H1 (cell line): ENCODE results near the gene COL11A2. TPM values are rescaled to one million over a fixed set of nuclear protein-coding genes. Genes with fewer than 3 reads are reported as not detected.

ENCODE experiments used
- BCL11A ChIP-seq, 2 experiments: IDR thresholded peaks; one replicate each; pipeline ENCODE4 v1.6.1; 2011; ENCODE audit warnings: low read depth in 2 of 2, low read length in 2 of 2, mild to moderate bottlenecking in 2 of 2
- CBX5 ChIP-seq: fragments of 300-800, 300-1000 bp; sonication (generic); IDR thresholded peaks from 2 replicates; pipeline ENCODE4 v1.7.1; 2016; ENCODE audit warnings: antibody characterized with exemption, low read length, low read depth
- CHD2 ChIP-seq: IDR thresholded peaks from 2 replicates; pipeline ENCODE4 v1.6.1; 2012; ENCODE audit warnings: low read length, improper control_type of control experiment
- CTBP2 ChIP-seq: IDR thresholded peaks from 2 replicates; pipeline ENCODE4 v1.7.0; 2011; ENCODE audit warnings: borderline replicate concordance, mild to moderate bottlenecking, moderate library complexity, mixed read lengths, low read length; ENCODE audit not compliant: insufficient read depth, insufficient read length
- EP300 ChIP-seq, 2 experiments: IDR thresholded peaks; 1 replicate in 1 of 2; 2 replicates in 1 of 2; pipeline ENCODE4 v1.6.1; 2011 to 2012; ENCODE audit warnings: low read depth in 2 of 2, low read length in 2 of 2, mild to moderate bottlenecking in 2 of 2, borderline replicate concordance in 1 of 2, inconsistent platforms in 1 of 2, moderate library complexity in 1 of 2
- EZH2 ChIP-seq: fragments of 200-600 bp; sonication (generic); IDR thresholded peaks from 2 replicates; pipeline ENCODE4 v1.7.1; 2012; ENCODE audit warnings: low read depth, mild to moderate bottlenecking, moderate library complexity, low read length, inconsistent platforms; ENCODE audit not compliant: severe bottlenecking
- GTF2F1 ChIP-seq: IDR thresholded peaks from 2 replicates; pipeline ENCODE4 v1.6.1; 2012; ENCODE audit warnings: low read depth, low read length, improper control_type of control experiment, borderline replicate concordance
- KDM5A ChIP-seq: fragments of 200-600 bp; IDR thresholded peaks from 2 replicates; pipeline ENCODE4 v1.7.1; 2012; ENCODE audit warnings: mild to moderate bottlenecking, low read length, inconsistent platforms, mixed read lengths
- PHF8 ChIP-seq: fragments of 200-600 bp; sonication (generic); conservative IDR thresholded peaks from 2 replicates; pipeline ENCODE4 v1.7.1; 2012; ENCODE audit warnings: low read depth, mild to moderate bottlenecking, inconsistent platforms, low read length, moderate library complexity
- POLR2A ChIP-seq, 2 experiments: IDR thresholded peaks; 1 replicate in 1 of 2; 2 replicates in 1 of 2; pipeline ENCODE4 v1.6.1; 2011; ENCODE audit warnings: low read depth in 2 of 2, low read length in 2 of 2, mild to moderate bottlenecking in 2 of 2; ENCODE audit errors: control extremely low read depth in 1 of 2
- POLR2AphosphoS5 ChIP-seq: IDR thresholded peaks from 2 replicates; pipeline ENCODE4 v1.6.1; 2011; ENCODE audit warnings: low read depth, low read length
- RFX5 ChIP-seq: IDR thresholded peaks from 2 replicates; pipeline ENCODE4 v1.6.1; 2011; ENCODE audit warnings: low read depth, low read length, improper control_type of control experiment, borderline replicate concordance
- RNF2 ChIP-seq: fragments of 200-900, 300-1000 bp; sonication (generic); IDR thresholded peaks from 2 replicates; pipeline ENCODE4 v1.7.1; 2016; ENCODE audit warnings: borderline replicate concordance, low read depth, mild to moderate bottlenecking, antibody characterized with exemption, low read length; ENCODE audit not compliant: poor library complexity, severe bottlenecking; ENCODE audit errors: missing control alignments
- RXRA ChIP-seq: IDR thresholded peaks from 2 replicates; pipeline ENCODE4 v1.6.1; 2011; ENCODE audit warnings: low read depth, mild to moderate bottlenecking, low read length, moderate library complexity; ENCODE audit not compliant: insufficient read depth
- SIN3A ChIP-seq, 2 experiments: IDR thresholded peaks in 1 of 2; conservative IDR thresholded peaks in 1 of 2; 2 replicates each; pipeline ENCODE4 v1.6.1; 2011 to 2012; ENCODE audit warnings: low read length in 2 of 2, improper control_type of control experiment in 1 of 2, low read depth in 1 of 2, mild to moderate bottlenecking in 1 of 2
- SIRT6 ChIP-seq: IDR thresholded peaks from one replicate; pipeline ENCODE4 v1.7.1; 2012; ENCODE audit warnings: low read length, inconsistent platforms
- SIX5 ChIP-seq: IDR thresholded peaks from 2 replicates; pipeline ENCODE4 v1.6.1; 2011; ENCODE audit warnings: mild to moderate bottlenecking, low read depth, low read length
- SP2 ChIP-seq: IDR thresholded peaks from 2 replicates; pipeline ENCODE4 v1.6.1; 2012; ENCODE audit warnings: mild to moderate bottlenecking, low read length, inconsistent platforms
- SP4 ChIP-seq: IDR thresholded peaks from 2 replicates; pipeline ENCODE4 v1.6.1; 2012; ENCODE audit warnings: low read length, inconsistent platforms
- TAF7 ChIP-seq: optimal IDR thresholded peaks from 2 replicates; pipeline ENCODE3; 2011; ENCODE audit warnings: low read depth, mild to moderate bottlenecking, inconsistent platforms, low read length, moderate library complexity, borderline replicate concordance
- USF2 ChIP-seq: IDR thresholded peaks from 2 replicates; pipeline ENCODE4 v1.6.1; 2011; ENCODE audit warnings: low read length, improper control_type of control experiment
- polyA plus RNA-seq, 7 experiments: library from polyadenylated mRNA; depleted of rRNA in 3 of 7; stranded (reverse) in 5 of 7; unstranded in 2 of 7; fragments of >200 nt in 5 of 7; fragments of 200-250 nt in 2 of 7; gene quantifications; 1 replicate in 5 of 7; 2 replicates in 1 of 7; 4 replicates in 1 of 7; pipeline versions ENCODE4 v1.2.1 to v1.2.3, GENCODE V29; 2011 to 2013; ENCODE audit warnings: missing spikeins in 2 of 7, mixed read lengths in 2 of 7
- total RNA-seq: library from RNA; stranded (reverse); fragmentation: NEBNext Ultra II Directional; extraction: Animal tissue kit (Norgen Biotek cat#: 25700); gene quantifications from 2 replicates; pipeline ENCODE4 v1.2.1, GENCODE V29; 2021
- TF ChIP-seq, protein P1 (sequence below): IDR thresholded peaks from 2 replicates; pipeline ENCODE4 v1.6.1; 2012; ENCODE audit warnings: inconsistent platforms

Gene COL11A2
- total and polyA plus RNA-seq, 2 of the 8 experiments (the other 6 are each of a cell fraction or from before 2014, with no cell fraction given): 2.8 to 3.8 TPM

GRCh38 chr6:33208091-33208967 lies 16.1 kb upstream of the COL11A2 start, which contains the start of gene RING1 (continued):
- no peak for TF ChIP-seq BCL11A (IDR thresholded peaks at IDR 0.05; ENCODE audit: low read depth in 2 of 2, low read length in 2 of 2)
- peak; percentile 52 to 79; a peak in 3 of 4 replicates for TF ChIP-seq SIN3A (conservative IDR thresholded peaks at IDR 0.05 in 1 of 2, IDR thresholded peaks at IDR 0.05 in 1 of 2; ENCODE audit: low read depth in 1 of 2, low read length in 2 of 2)
- no peak for TF ChIP-seq SP4
- TF ChIP-seq CHD2: no peak
- TF ChIP-seq CBX5: no peak
- TF ChIP-seq POLR2A (IDR thresholded peaks at IDR 0.05; ENCODE audit: control extremely low read depth in 1 of 2, low read depth in 2 of 2, low read length in 2 of 2): peak in 1 of 2 experiments; percentile 43; a peak in 1 of 3 replicates
- TF ChIP-seq SIX5: no peak
- TF ChIP-seq SP2: no peak
- no peak for TF ChIP-seq GTF2F1
- peak; percentile 11 for TF ChIP-seq EZH2
- peak; percentile 69 for TF ChIP-seq PHF8
- TF ChIP-seq RXRA: no peak
- TF ChIP-seq EP300 (IDR thresholded peaks at IDR 0.05; ENCODE audit: borderline replicate concordance in 1 of 2, low read depth in 2 of 2, low read length in 2 of 2): no peak
- no peak for TF ChIP-seq TAF7
- no peak for TF ChIP-seq RFX5
- no peak for TF ChIP-seq USF2
- TF ChIP-seq, protein P1, sequence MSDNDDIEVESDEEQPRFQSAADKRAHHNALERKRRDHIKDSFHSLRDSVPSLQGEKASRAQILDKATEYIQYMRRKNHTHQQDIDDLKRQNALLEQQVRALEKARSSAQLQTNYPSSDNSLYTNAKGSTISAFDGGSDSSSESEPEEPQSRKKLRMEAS: peak; percentile 16; the same call in 1 of the 2 replicates
- TF ChIP-seq RNF2: no peak
- no peak for TF ChIP-seq CTBP2
- peak; percentile 55 for TF ChIP-seq POLR2AphosphoS5
- no peak for TF ChIP-seq SIRT6
- no peak for TF ChIP-seq KDM5A
